ENCODE results near the gene A4GALT. TPM values are rescaled to one million over a fixed set of nuclear protein-coding genes. Genes with fewer than 3 reads are reported as not detected.
"Not testable (repeated sequence)": the region's sequence is repeated elsewhere in the genome, so short reads cannot be mapped to it uniquely, and the experiment has no call there.

A4GALT gene
- polyA plus RNA-seq, 1 donor = 37.0 TPM

DNA sequence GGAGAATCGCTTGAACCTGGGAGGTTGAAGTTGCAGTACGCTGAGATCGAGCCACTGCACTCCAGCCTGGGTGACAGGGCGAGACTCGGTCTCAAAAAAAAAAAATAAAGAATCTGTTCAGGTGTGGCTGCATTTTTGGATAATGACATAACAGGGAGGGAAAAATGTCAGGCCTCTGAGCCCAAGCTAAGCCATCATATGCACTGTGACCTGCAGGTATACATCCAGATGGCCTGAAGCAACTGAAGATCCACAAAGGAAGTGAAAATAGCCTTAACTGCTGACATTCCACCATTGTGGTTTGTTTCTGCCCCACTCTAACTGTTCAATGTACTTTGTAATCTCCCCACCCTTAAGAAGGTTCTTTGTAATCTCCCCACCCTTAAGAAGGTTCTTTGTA lies 19.6 kb upstream of the A4GALT start:
- not testable (repeated sequence) for DNase-seq

DNA sequence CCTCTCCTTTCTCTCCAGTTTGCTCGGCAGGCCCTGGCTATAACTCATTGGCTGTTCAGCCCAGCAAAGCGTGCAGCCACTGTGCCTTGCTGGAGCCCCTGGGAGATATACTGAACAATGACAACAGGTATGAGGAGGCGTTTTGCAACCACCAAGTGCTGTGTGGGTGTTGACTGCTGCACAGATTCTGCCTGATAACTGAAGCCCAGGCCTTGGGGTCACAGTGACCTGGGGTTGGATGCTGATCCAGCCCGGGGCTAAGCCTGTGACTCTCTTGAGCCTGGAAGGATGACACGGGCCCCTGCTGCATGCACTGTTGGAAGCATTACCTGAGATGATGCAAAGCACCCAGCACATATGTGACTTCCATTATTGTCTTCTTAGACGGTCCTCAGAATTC lies 13.7 kb upstream of the A4GALT start:
- DNase-seq = no peak

GRCh38 chr22:42733394-42733793 lies 12.7 kb upstream of the A4GALT start:
- DNase-seq = not testable (repeated sequence)

GRCh38 chr22:42732081-42732480 lies 11.4 kb upstream of the A4GALT start:
- no peak for DNase-seq

- DNase-seq = no peak
Measured at GRCh38 chr22:42726811-42727210, 6.1 kb upstream of the A4GALT start.

- DNase-seq = no peak
Measured at GRCh38 chr22:42725606-42726355, 5.1 kb upstream of the A4GALT start.

GRCh38 chr22:42724062-42724461 lies 3.4 kb upstream of the A4GALT start:
- no peak for DNase-seq

DNA sequence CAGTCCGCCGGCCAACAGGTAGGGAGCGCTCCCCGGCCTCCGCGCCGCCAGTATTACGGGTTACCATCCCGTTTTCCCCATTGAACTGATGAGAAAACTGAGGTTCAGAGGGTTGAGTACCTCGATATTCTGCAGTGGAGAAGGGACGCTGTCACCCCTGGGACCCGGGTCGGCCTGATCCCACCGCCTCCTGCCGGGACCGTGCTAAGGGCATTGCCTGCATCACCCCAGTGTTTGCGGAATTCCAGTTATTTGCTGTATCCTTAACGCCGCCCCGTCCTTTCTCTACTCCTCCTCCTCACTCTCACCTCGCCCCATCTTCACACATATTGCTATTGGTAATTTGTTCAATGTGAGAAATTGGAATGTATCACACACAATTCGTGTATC lies 370 bp upstream of the A4GALT start:
- no peak for DNase-seq

DNA sequence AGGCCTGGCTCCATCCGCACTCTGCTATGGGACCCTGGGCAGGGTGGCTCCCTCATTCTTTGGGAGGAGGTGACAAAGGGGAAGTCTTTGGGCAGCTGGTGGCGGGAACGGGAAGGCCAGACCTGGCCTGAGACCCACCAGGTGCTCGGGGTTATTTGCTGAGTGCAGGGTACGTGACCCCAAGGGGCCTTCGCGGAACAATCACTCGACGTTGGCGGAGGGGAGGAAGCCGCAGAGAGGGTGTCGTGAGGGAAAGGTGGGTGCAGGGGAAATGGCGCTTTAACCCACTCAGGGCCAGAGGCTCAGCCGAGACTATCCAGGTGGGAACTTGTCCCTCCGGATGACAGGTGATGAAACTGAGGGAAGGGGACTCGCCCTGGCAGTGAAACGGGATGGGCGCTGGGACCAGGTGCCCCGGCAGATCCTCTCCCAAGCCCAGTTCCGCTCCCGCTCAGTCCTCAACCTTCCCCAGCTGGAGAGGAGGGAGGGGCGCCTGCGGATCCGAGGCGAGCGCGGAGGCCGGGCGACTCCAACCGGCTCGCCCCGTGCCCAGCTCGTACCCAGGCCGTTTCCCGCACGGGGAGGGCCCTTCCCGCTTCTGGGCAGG lies 911 bp downstream of the A4GALT start:
- DNase-seq = no peak

- DNase-seq = no peak
Measured at GRCh38 chr22:42719133-42719532, 1.5 kb downstream of the A4GALT start.

GRCh38 chr22:42717197-42717928 lies 3.3 kb downstream of the A4GALT start:
- DNase-seq = no peak

DNA sequence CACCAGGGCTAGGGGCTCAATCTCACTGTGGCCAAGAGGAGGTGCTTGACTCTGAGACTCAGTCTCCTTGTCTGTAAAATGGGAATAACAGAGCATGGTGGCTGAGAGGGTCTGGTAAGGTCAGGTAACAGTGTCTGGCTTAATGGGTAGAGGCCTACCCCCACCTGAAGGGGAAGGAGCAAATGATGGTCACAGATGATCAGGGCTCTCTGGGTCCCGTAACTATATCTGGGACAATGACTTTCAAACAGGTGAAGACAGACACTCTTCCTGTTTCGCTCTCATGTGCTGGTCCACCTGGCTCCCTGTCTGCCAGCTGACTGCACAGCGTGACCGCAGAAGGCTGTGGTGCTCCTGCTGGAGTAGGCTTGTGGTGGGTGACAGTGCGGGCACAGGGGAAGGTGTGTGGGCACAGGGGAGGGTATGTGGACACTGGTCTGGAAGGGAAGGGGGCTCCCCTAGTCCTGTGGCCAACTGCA lies 4.0 kb downstream of the A4GALT start:
- DNase-seq = no peak

GRCh38 chr22:42716221-42716620 lies 4.4 kb downstream of the A4GALT start:
- no peak for DNase-seq

GRCh38 chr22:42714768-42715390 lies 5.8 kb downstream of the A4GALT start:
- no peak for DNase-seq

DNA sequence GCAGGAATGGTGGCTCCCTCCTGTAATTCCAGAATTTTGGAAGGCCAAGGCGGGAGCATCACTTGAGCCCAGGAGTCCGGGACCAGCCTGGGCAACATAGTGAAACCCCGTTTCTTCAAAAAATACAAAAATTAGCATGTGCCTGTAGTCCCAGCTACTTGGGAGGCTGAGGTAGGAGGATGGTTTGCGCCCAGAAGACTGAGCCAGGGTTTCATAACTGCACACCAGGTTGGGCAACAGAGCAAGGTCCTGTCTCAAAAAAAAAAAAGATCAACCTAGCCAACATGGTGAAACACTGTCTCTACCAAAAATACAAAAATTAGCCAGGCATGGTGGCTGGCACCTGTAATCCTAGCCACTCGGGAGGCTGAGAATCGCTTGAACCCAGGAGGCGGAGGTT lies 6.4 kb downstream of the A4GALT start:
- DNase-seq = no peak

GRCh38 chr22:42711895-42712837 lies 8.5 kb downstream of the A4GALT start:
- no peak for DNase-seq

DNA sequence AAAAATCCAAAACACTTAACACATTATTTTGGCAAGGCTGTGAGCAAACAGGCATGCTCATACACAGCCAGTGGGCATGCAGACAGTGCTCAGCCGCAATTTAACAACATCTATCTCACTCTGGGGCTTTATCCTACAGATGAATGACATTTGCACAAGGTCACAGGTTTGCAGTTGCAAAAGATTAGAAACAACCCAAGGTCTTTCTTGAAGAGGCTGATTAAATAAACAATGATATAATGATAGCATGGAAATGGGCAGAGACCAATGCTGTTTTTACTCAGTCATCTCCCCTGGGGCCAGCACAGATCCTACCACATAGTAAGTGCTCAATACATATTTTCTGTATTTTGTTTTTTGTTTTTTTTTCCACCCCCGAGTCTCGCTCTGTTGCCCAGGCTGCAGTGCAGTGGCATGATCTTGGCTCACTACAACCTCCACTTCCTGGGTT lies 9.4 kb downstream of the A4GALT start:
- no peak for DNase-seq

DNA sequence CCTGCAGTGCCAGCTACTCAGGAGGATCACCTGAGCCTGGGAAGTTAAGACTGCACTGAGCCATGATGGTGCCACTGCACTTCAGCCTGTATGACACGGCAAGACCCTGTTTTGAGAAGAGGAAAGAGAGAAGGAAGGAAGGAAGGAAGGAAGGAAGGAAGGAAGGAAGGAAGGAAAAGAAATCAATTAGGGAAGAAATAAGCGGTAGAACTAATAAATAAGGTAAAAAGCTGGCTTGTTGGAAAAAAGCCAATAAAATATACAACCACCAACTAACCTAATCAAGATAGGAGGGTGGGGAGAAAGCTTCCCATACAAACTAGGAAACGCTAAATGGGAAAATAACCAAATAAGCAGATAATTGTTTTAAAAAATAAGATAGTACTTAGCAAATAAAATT lies 12.3 kb downstream of the A4GALT start:
- DNase-seq = no peak

GRCh38 chr22:42707496-42707895 lies 13.2 kb downstream of the A4GALT start:
- DNase-seq = no peak

DNA sequence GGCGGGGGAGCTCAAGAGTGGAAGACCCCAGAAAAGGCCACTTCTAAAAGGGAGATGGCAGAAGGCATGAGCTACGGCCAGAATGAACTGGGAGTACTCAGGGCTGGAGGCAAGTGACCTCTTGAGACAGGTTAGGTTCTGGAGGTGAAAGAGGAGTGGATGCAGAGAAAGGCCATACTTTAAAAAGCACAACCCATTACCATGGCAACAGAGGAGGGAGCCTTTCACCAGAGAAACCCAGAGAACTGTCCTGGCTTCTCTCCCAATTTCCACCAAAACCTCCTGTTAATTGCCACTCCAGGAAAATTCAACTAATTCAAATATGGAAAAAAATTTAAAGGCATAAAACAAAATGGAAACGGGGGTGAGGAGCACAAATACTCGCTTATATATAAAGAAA lies 15.8 kb downstream of the A4GALT start:
- DNase-seq = no peak

DNA sequence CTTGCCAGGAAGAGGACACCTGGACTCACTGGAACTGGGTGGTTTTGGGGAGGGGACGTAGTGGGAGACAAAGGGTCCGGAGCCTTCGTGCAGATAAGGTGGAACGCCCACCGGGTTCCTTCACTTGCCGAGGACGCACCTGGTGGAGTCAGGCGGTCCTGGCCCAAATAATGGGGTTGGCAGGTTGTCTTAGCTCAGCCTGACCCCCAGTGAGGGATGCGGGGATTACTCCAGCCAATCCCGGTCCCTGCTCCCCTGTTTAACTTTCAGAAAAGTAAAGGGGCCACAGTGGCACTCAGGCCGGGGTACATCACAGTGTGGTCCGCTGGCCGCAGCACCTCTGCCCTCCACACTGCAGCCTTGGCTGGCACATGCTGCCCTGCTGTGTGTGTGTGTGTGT lies 18.0 kb downstream of the A4GALT start:
- no peak for DNase-seq

DNA sequence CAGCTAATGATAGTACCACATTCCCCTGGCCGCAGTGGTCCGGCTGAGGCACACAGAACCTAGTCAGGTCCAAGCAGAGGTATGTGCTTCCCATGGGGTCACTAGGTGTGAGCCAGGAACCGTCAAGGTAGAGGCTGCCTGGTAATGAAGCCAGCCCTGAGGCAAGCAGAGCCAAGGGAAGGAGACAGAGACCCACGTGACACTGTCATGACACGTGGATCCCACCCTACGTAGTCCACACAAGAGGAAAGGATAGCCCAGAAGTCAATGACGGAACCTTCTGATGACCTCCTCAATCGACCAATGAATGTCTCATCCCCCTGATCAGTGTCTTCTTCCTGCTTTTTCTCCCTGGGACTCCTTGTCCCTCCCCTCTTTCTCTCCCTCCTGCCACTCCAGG lies 19.0 kb downstream of the A4GALT start:
- DNase-seq = no peak

All from hindlimb muscle (tissue), 1 donor.